ENCODE data around the gene MAD1L1.

Gene MAD1L1

GRCh38 chr7:2030475-2031450 is 202.0 kb downstream of the MAD1L1 start:
- DNase-seq (ENCODE audit: low read depth), result no peak

- DNase-seq (ENCODE audit: low read depth), result no peak
These were observed 202.8 kb downstream of the MAD1L1 start for GRCh38 chr7:2029936-2030335.

GRCh38 chr7:2029211-2029905 is 203.4 kb downstream of the MAD1L1 start:
- no peak for DNase-seq (ENCODE audit: low read depth)

GRCh38 chr7:2028733-2029132 is 204.0 kb downstream of the MAD1L1 start:
- DNase-seq (ENCODE audit: low read depth), result no peak

- DNase-seq (ENCODE audit: low read depth), result no peak
These were observed 207.6 kb downstream of the MAD1L1 start for GRCh38 chr7:2025188-2025587.

GRCh38 chr7:2024567-2024918 is 208.2 kb downstream of the MAD1L1 start:
- no peak for DNase-seq (ENCODE audit: low read depth)

- no peak for DNase-seq (ENCODE audit: low read depth)
These were observed 208.7 kb downstream of the MAD1L1 start for GRCh38 chr7:2023877-2024566.

- DNase-seq (ENCODE audit: low read depth), result no peak
These were observed 210.0 kb downstream of the MAD1L1 start for GRCh38 chr7:2022737-2023250.

- no peak for DNase-seq (ENCODE audit: low read depth)
These were observed 210.7 kb downstream of the MAD1L1 start for GRCh38 chr7:2022021-2022409.

- DNase-seq (ENCODE audit: low read depth), result no peak
These were observed 212.8 kb downstream of the MAD1L1 start for GRCh38 chr7:2019711-2020511.

- DNase-seq (ENCODE audit: low read depth), result no peak
These were observed 213.4 kb downstream of the MAD1L1 start for GRCh38 chr7:2019461-2019710.

GRCh38 chr7:2018569-2019460 is 213.9 kb downstream of the MAD1L1 start:
- DNase-seq (ENCODE audit: low read depth), result no peak

- DNase-seq (ENCODE audit: low read depth), result no peak
These were observed 214.7 kb downstream of the MAD1L1 start for GRCh38 chr7:2017914-2018568.

- no peak for DNase-seq (ENCODE audit: low read depth)
These were observed 215.3 kb downstream of the MAD1L1 start for GRCh38 chr7:2017481-2017891.

GRCh38 chr7:2016761-2017480 is 215.8 kb downstream of the MAD1L1 start:
- no peak for DNase-seq (ENCODE audit: low read depth)

GRCh38 chr7:2016021-2016631 is 216.6 kb downstream of the MAD1L1 start:
- DNase-seq (ENCODE audit: low read depth), result no peak

- no peak for DNase-seq (ENCODE audit: low read depth)
These were observed 217.4 kb downstream of the MAD1L1 start for GRCh38 chr7:2015251-2015871.

- no peak for DNase-seq (ENCODE audit: low read depth)
These were observed 218.1 kb downstream of the MAD1L1 start for GRCh38 chr7:2014391-2015241.

All from T-helper 22 cell (primary cell).